Mononuclear cell (primary cell): ENCODE measurements around the gene ANKRD31. TPM values are rescaled to one million over a fixed set of nuclear protein-coding genes. Genes with fewer than 3 reads are reported as not detected.

Source experiments
- H3K27me3 ChIP-seq: 2 replicates; pipeline ENCODE4 v1.6.0; 2011; ENCODE audit warnings: low read length, control low read depth; ENCODE audit not compliant: insufficient read depth
- H3K4me1 ChIP-seq: 2 replicates; pipeline ENCODE4 v1.5.1; 2011; ENCODE audit warnings: mild to moderate bottlenecking, low read length, control low read depth; ENCODE audit not compliant: insufficient read depth
- H3K4me3 ChIP-seq: 2 replicates; pipeline ENCODE4 v1.5.1; 2011; ENCODE audit warnings: mild to moderate bottlenecking, low read length, moderate library complexity
- H3K9me3 ChIP-seq: 2 replicates; pipeline ENCODE4 v1.5.1; 2011; ENCODE audit warnings: low read depth, mild to moderate bottlenecking, control low read depth, low read length
- total RNA-seq: library from RNA; depleted of rRNA; stranded (reverse); fragments of >200 nt; gene quantifications from one replicate; pipeline ENCODE4 v1.2.3, GENCODE V29; 2012

The ANKRD31 gene
- total RNA-seq, 1 donor: 0.63 TPM

GRCh38 chr5:75050415-75050814, 186.3 kb downstream of the ANKRD31 start:
- Histone ChIP-seq H3K27me3 (peaks cover 36% of the 10 kb centered on the region), H3K4me1 (peaks cover 24% of the 10 kb centered on the region), H3K4me3 (no peak overlapping the region)

DNA sequence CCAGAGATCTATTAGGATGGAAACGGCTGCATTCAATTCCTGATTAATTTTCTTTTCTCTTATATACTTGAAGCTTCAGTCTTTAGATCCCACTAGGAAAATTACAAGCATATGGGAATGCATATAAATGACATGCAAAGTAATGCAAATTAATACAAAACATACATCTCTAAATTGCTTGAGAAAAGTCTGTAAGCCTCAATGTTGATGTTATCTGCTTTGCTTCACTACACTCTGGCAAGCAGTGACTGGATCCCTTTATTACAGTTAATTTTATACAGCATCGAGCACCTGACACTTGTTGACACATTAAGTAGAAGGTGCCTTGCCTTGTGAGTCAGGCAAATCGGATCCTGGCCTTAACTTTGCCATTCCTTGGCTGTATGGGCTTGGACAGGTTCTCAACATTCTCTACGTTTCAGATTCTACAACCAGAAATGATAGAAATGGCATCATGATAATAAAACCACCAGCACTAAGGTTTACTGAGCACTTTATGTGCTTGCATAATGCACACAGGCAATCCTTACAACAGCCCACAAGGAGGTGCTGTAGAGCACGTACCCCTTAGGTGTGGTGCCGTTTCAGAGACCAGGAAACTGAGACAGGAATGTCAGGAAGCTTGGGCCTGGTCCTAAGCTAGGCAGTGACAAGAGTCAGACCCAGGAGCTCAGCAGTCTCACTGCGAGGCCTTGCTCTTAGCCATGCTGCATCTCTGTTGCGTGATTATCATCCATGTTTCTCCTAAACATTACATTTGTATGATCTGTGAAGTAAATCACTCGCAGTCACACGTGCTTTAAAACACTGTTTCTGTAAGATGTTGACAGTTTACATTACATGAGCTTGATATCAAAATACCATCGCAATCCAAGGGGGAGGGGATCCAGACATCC, 187.0 kb downstream of the ANKRD31 start:
- H3K4me3 ChIP-seq: no peak overlapping the region
- H3K27me3 ChIP-seq: peaks cover 32% of the 10 kb centered on the region
- peaks cover 24% of the 10 kb centered on the region for H3K4me1 ChIP-seq
- no peaks in the 10 kb centered on the region for H3K9me3 ChIP-seq

More at GRCh38 chr5:75050415-75050814, 186.3 kb downstream of the ANKRD31 start:
- no peaks in the 10 kb centered on the region for H3K9me3 ChIP-seq

DNA sequence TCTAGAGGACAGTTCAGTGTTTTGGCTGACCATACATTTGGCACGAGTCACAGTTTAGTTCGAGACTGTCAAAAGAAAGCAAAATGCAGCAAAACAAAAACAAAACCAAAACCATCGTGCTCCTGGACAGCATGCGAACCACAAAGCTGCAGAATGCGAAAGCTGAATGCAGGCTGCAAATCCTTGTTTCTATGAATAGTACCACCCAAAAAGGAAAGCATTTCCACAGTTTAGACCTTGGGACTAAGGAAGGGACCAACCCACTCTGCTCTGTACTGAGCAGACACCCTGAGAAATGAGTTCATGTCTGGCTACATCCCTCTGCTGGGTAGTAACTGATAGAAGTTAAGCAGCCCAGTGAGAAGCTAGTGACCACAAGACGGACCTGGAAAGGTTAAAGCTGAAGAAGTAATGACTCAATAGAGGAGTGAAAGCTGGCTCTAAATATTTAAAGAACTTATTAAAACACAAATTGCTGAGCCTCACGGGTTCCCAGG, 188.2 kb downstream of the ANKRD31 start:
- Histone ChIP-seq H3K4me3 (no peak overlapping the region), H3K27me3 (peaks cover 20% of the 10 kb centered on the region), H3K4me1 (peaks cover 20% of the 10 kb centered on the region), H3K9me3 (no peaks in the 10 kb centered on the region)

- Histone ChIP-seq H3K27me3 (peaks cover 16% of the 10 kb centered on the region), H3K4me1 (peaks cover 17% of the 10 kb centered on the region), H3K4me3 (no peak overlapping the region), H3K9me3 (no peaks in the 10 kb centered on the region)
These were observed 189.3 kb downstream of the ANKRD31 start for GRCh38 chr5:75047356-75047755.

DNA sequence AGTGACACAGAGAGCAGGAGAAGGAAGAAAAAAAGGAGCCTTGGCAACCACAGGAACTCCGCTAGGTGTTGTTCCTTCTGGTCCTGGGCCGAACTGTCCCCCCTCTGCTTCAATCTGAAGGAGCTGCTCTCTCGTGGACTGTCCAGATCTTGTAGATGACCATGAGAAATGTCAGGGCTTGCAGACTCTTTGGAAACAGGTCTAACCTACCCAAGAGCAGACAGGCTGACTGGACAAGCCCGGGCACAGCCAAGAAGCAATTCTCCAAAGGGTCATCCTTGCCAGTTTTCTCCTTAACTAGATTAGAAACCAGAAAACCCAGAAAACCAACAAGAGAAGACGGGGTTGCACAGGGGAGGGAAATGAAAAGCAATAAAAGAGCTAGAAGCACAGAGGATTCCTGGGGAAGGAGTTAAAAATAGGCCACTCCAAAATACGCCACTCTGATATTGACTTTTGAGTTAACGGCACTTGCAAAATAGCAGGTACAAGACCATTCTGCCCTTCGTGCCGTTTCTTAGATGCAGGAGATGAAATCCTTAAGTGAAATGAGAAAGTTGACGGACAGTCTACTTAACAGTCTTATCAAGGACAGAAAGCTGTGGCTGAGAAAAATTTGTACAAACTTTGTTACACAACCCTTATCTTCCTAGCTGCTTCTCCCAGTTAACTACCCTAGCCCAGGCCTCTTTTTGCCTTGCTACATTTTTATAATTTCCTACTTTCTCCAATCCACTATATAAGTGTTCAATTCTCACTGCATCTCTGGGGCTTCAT, 190.1 kb downstream of the ANKRD31 start:
- Histone ChIP-seq H3K4me1 (peaks cover 13% of the 10 kb centered on the region), H3K27me3 (peaks cover 8% of the 10 kb centered on the region), H3K4me3 (no peak overlapping the region), H3K9me3 (no peaks in the 10 kb centered on the region)

GRCh38 chr5:75045071-75045470, 191.6 kb downstream of the ANKRD31 start:
- Histone ChIP-seq H3K9me3 (no peaks in the 10 kb centered on the region), H3K4me3 (no peak overlapping the region), H3K4me1 (peaks cover 13% of the 10 kb centered on the region), H3K27me3 (no peaks in the 10 kb centered on the region)

DNA sequence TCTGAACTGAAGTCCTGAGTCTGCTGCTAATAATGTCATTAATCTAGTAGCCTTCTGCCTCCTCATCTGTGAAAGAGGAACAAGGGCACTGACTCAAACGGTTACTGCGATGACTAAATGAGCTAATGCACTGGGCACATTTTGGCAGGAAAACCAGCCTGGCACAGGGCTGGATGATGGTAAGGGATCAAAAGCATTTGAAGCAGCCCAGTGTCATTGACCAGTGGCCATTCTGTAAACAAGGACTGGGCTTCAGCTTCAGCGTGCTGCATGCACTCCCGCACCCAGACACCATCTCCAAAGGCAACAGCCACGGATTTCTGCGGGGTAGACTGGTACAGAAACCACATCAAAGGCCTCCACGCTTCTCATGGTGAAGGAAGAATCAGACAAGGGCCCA, 192.3 kb downstream of the ANKRD31 start:
- Histone ChIP-seq H3K4me1 (peaks cover 13% of the 10 kb centered on the region), H3K27me3 (no peaks in the 10 kb centered on the region), H3K9me3 (no peaks in the 10 kb centered on the region), H3K4me3 (no peak overlapping the region)

GRCh38 chr5:75043633-75044264, 192.9 kb downstream of the ANKRD31 start:
- H3K4me1 ChIP-seq: peaks cover 12% of the 10 kb centered on the region
- H3K9me3 ChIP-seq: no peaks in the 10 kb centered on the region
- H3K4me3 ChIP-seq: no peak overlapping the region

DNA sequence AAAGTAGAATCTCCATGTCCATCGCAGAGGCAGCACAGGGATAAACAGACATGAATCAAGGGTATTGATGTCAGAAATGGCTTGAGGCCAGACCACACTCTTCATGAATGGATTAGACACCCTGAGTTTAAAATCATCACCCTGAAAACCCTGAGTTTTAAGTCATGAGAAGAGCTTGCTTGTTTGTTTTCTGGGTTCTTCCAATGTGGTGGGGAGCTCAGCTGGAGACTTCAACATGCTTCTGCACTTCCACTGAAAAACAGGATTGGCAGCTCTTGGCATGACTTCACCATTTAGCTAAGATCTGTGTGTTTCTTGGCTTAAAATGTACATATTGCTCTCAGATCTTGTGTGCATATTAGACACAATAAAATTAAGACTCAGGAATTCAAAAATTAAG, 194.2 kb downstream of the ANKRD31 start:
- no peaks in the 10 kb centered on the region for H3K9me3 ChIP-seq
- H3K4me1 ChIP-seq: peaks cover 8% of the 10 kb centered on the region
- H3K27me3 ChIP-seq: no peaks in the 10 kb centered on the region
- no peak overlapping the region for H3K4me3 ChIP-seq

More at GRCh38 chr5:75043633-75044264, 192.9 kb downstream of the ANKRD31 start:
- H3K27me3 ChIP-seq: no peaks in the 10 kb centered on the region

GRCh38 chr5:75040973-75041372, 195.7 kb downstream of the ANKRD31 start:
- peaks cover 8% of the 10 kb centered on the region for H3K4me1 ChIP-seq
- no peaks in the 10 kb centered on the region for H3K9me3 ChIP-seq
- no peaks in the 10 kb centered on the region for H3K27me3 ChIP-seq
- H3K4me3 ChIP-seq: no peak overlapping the region

GRCh38 chr5:75037106-75037505, 199.6 kb downstream of the ANKRD31 start:
- Histone ChIP-seq H3K4me1 (peaks cover 18% of the 10 kb centered on the region), H3K9me3 (no peaks in the 10 kb centered on the region), H3K27me3 (no peaks in the 10 kb centered on the region), H3K4me3 (no peak overlapping the region)

DNA sequence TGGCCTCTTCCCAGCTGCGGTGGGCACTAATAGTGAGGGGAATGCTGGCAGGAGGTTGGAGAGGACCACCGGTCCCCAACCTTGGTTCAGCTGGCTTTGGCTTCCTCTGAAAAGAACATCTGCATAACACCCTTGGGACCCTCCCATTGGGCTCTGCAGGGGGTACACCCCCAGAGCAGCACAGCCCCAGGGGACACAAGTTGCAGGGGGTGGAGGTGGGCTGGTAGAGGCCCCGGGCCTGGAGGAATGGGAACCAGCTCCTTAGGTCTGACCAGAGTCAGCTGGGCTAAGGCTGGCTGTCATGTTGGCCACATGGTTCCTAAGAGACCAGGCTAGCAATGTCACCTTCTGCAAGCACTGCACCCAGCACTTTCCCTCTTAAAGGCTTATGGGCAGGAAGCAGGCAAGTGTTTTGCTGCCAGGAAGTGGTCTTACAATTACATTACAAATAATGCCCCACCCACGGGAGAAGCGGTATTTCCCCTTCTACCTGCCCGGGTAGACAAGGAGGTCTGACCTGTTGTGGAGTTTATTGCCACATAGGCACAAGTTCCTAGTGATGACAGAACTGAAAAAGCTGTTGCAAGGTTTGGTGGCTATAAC, 202.4 kb downstream of the ANKRD31 start:
- H3K4me1 ChIP-seq: peaks cover 18% of the 10 kb centered on the region
- no peak overlapping the region for H3K4me3 ChIP-seq
- H3K27me3 ChIP-seq: no peaks in the 10 kb centered on the region

DNA sequence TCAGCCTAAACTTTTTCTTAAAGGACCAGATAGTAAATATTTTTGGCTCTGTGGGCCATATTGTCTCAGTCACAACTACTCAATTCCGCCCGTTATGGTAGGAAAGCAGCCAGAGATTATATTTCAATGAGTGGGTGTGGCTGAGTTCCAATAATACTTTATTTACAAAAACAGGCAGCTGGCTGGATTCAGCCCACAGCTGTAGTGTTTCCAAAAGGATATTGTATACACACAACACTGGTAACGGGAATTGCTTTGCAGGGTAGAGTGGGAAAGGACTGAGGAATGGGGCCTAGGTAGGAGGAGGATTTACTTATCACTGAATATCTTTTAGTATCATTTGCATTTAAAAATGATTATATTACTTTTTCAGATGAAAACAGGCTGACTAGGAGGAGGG, 205.3 kb downstream of the ANKRD31 start:
- Histone ChIP-seq H3K9me3 (no peaks in the 10 kb centered on the region), H3K4me1 (peaks cover 18% of the 10 kb centered on the region), H3K27me3 (no peaks in the 10 kb centered on the region), H3K4me3 (no peak overlapping the region)

More for the DNA sequence above, 202.4 kb downstream of the ANKRD31 start:
- no peaks in the 10 kb centered on the region for H3K9me3 ChIP-seq

GRCh38 chr5:75028090-75028489, 208.6 kb downstream of the ANKRD31 start:
- no peaks in the 10 kb centered on the region for H3K9me3 ChIP-seq
- no peak overlapping the region for H3K4me3 ChIP-seq
- no peaks in the 10 kb centered on the region for H3K27me3 ChIP-seq
- peaks cover 3% of the 10 kb centered on the region for H3K4me1 ChIP-seq
